ENCODE measurements around the gene BNIP2. TPM values are rescaled to one million over a fixed set of nuclear protein-coding genes. Genes with fewer than 3 reads are reported as not detected.

Gene BNIP2
- polyA plus RNA-seq, 1 experiment = 25.3 TPM

DNA sequence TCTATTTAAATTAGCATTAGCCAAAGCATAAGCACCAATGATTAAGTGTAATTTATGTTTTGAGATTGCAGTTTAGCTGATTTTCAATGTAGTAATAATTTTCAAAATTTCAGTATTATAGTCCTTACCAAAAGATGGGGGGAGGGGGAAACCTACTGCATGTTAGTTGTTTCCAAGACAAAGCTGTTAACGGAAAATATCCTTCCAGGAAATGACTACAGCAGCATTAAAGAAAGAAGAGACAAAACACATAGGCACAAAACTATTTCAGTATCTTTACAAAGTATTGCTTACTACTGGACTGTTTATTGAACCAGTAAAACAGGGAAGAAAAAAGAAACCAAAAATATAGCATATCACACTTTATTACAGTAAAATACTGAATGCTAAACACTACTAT, 10.5 kb downstream of the BNIP2 start:
- no peaks in the 10 kb centered on the region for H3K27me3 ChIP-seq (ENCODE audit: control insufficient read depth, insufficient read depth, low read length)
- no peak overlapping the region for H3K4me3 ChIP-seq (ENCODE audit: low read depth, low read length)
- POLR2A ChIA-PET = no interaction called here
- H3K36me3 ChIP-seq (ENCODE audit: control insufficient read depth, insufficient read depth, low read length) = peaks cover 13% of the 10 kb centered on the region
- TF ChIP-seq, protein P1, sequence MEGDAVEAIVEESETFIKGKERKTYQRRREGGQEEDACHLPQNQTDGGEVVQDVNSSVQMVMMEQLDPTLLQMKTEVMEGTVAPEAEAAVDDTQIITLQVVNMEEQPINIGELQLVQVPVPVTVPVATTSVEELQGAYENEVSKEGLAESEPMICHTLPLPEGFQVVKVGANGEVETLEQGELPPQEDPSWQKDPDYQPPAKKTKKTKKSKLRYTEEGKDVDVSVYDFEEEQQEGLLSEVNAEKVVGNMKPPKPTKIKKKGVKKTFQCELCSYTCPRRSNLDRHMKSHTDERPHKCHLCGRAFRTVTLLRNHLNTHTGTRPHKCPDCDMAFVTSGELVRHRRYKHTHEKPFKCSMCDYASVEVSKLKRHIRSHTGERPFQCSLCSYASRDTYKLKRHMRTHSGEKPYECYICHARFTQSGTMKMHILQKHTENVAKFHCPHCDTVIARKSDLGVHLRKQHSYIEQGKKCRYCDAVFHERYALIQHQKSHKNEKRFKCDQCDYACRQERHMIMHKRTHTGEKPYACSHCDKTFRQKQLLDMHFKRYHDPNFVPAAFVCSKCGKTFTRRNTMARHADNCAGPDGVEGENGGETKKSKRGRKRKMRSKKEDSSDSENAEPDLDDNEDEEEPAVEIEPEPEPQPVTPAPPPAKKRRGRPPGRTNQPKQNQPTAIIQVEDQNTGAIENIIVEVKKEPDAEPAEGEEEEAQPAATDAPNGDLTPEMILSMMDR (IDR thresholded peaks at IDR 0.05; ENCODE audit: insufficient read depth, low read depth, low read length) = no peak
- CTCF ChIA-PET = no interaction called here
- DNase-seq (ENCODE audit: low read depth) = no peak

DNA sequence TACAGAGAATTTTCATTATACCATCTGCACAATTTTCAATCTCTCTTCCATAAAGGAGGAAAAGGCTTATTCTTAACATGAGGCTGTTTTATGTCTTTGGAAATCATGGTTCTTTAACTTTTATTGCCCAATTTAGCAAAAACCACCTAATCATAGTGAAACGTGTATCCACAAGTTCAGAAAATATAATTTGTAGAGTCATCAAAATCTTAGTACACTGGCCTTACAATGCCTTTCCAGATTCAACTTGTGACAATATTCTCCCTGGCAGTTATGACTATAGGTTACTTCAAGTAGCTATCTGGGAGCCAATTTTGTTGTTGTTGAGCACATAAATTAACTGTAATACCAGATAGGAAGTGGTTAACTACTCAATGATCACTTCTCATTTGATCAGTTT, 10.9 kb downstream of the BNIP2 start:
- H3K27me3 ChIP-seq (ENCODE audit: control insufficient read depth, insufficient read depth, low read length) = no peaks in the 10 kb centered on the region
- H3K4me3 ChIP-seq (ENCODE audit: low read depth, low read length) = no peak overlapping the region
- H3K36me3 ChIP-seq (ENCODE audit: control insufficient read depth, insufficient read depth, low read length) = peaks cover 13% of the 10 kb centered on the region
- POLR2A ChIA-PET = no interaction called here
- CTCF ChIA-PET = no interaction called here
- TF ChIP-seq, protein P1 (IDR thresholded peaks at IDR 0.05; ENCODE audit: insufficient read depth, low read depth, low read length) = no peak
- DNase-seq (ENCODE audit: low read depth) = no peak

DNA sequence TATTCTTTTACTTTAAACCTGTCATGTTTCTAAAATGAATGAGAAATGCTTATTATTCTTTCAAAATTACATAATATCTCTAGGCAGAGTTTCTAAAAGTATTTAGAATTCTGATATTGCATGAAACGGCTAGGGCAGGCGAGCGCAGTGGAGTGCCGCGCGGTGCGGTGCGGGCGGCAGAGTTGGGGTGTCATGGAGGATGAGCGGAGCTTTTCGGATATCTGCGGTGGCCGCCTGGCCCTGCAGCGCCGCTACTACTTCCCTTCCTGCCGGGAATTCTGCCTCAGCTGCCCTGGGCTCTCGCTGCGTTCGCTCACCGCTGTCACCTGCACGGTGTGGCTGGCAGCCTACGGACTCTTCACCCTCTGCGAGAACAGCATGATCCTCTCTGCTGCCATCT, 12.6 kb downstream of the BNIP2 start:
- TF ChIP-seq, protein P1 (IDR thresholded peaks at IDR 0.05; ENCODE audit: insufficient read depth, low read depth, low read length) = no peak
- ChIA-PET CTCF (no interaction called here), POLR2A (no interaction called here)
- DNase-seq (ENCODE audit: low read depth) = no peak
- peaks cover 16% of the 10 kb centered on the region for H3K36me3 ChIP-seq (ENCODE audit: control insufficient read depth, insufficient read depth, low read length)
- H3K27me3 ChIP-seq (ENCODE audit: control insufficient read depth, insufficient read depth, low read length) = no peaks in the 10 kb centered on the region
- no peak overlapping the region for H3K4me3 ChIP-seq (ENCODE audit: low read depth, low read length)

DNA sequence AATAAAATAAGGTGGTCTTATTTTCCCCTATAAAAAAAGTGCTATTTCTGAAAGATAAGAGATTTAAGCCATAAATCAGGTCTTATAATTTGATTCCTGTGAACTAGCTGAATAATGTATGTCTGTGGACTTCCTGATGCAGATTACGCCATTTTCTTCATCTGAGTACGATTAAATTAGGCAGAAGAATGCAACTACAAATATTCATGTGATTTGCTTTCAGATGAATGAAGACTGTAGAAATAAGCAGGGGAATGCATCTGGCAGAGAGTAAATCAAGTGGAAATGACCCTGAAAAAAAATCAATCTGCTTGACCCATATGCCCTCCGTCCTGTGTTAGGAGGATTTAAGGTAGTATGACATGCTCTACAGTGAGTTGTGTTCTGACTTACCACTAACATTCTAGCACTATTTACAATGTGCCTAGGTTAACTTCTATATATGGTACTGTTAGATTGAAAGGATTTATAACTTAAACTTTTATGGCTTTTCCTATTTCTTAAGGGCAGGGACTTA, 14.7 kb downstream of the BNIP2 start:
- H3K36me3 ChIP-seq (ENCODE audit: control insufficient read depth, insufficient read depth, low read length) = peaks cover 13% of the 10 kb centered on the region
- ChIA-PET POLR2A (no interaction called here), CTCF (no interaction called here)
- no peak overlapping the region for H3K4me3 ChIP-seq (ENCODE audit: low read depth, low read length)
- no peak for DNase-seq (ENCODE audit: low read depth)
- TF ChIP-seq, protein P1 (IDR thresholded peaks at IDR 0.05; ENCODE audit: insufficient read depth, low read depth, low read length) = no peak
- no peaks in the 10 kb centered on the region for H3K27me3 ChIP-seq (ENCODE audit: control insufficient read depth, insufficient read depth, low read length)

DNA sequence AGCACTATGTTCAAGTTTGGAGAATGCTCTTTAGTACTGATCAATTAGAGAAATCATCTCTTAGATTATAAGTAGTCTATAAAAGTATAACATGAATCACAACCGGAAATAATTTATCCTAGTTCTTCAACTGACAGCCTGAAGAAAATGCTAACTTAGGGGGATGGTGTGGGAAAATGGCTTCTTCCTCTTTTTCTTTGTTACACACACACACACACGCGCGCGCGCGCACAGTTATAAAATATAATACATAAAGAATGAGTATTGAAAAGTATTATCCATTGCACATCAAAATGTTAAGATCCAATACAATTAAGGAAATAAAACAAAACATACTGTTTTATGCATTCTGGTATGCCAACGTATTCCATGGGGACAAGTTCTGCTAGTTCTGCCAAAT, 20.6 kb downstream of the BNIP2 start:
- ChIA-PET POLR2A (no interaction called here), CTCF (no interaction called here)
- no peak for DNase-seq (ENCODE audit: low read depth)

More for the DNA sequence above, 20.6 kb downstream of the BNIP2 start:
- H3K4me3 ChIP-seq (ENCODE audit: low read depth, low read length) = no peak overlapping the region
- no peaks in the 10 kb centered on the region for H3K27me3 ChIP-seq (ENCODE audit: control insufficient read depth, insufficient read depth, low read length)
- TF ChIP-seq, protein P1 (IDR thresholded peaks at IDR 0.05; ENCODE audit: insufficient read depth, low read depth, low read length) = no peak
- H3K36me3 ChIP-seq (ENCODE audit: control insufficient read depth, insufficient read depth, low read length) = peaks cover 8% of the 10 kb centered on the region

Data from BJ (cell line).